Measurements from ENCODE around the gene ZNF653.
"Not testable (repeated sequence)": the region's sequence is repeated elsewhere in the genome, so short reads cannot be mapped to it uniquely, and the experiment has no call there.

Gene ZNF653

GRCh38 chr19:11481534-11482383 is 23.9 kb downstream of the ZNF653 start:
- peak; percentile 89 for DNase-seq (ENCODE audit: low spot score)

GRCh38 chr19:11480715-11481533 is 24.7 kb downstream of the ZNF653 start, which contains the start of gene ELAVL3:
ELAVL3 (minus strand) TSS chr19:11481046; CDS start chr19:11480608, 438 bp downstream.
- DNase-seq (ENCODE audit: low spot score): peak; percentile 50

- DNase-seq (ENCODE audit: low spot score): peak; percentile 45
These were observed 25.5 kb downstream of the ZNF653 start for GRCh38 chr19:11479898-11480714.

- peak; percentile 86 for DNase-seq (ENCODE audit: low spot score)
These were observed 26.3 kb downstream of the ZNF653 start for GRCh38 chr19:11479090-11479897.

GRCh38 chr19:11478167-11479089 is 27.2 kb downstream of the ZNF653 start:
- DNase-seq (ENCODE audit: low spot score): peak; percentile 41

- DNase-seq (ENCODE audit: low spot score): no peak
These were observed 29.8 kb downstream of the ZNF653 start for GRCh38 chr19:11475861-11476260.

GRCh38 chr19:11475343-11475742 is 30.3 kb downstream of the ZNF653 start:
- DNase-seq (ENCODE audit: low spot score): not testable (repeated sequence)

- DNase-seq (ENCODE audit: low spot score): no peak
These were observed 31.9 kb downstream of the ZNF653 start for GRCh38 chr19:11473725-11474124.

GRCh38 chr19:11468266-11468845 is 37.3 kb downstream of the ZNF653 start:
- not testable (repeated sequence) for DNase-seq (ENCODE audit: low spot score)

GRCh38 chr19:11465600-11465999 is 40.0 kb downstream of the ZNF653 start:
- DNase-seq (ENCODE audit: low spot score): peak; percentile 53

GRCh38 chr19:11464333-11465265 is 41.0 kb downstream of the ZNF653 start:
- DNase-seq (ENCODE audit: low spot score): peak; percentile 34

- peak; percentile 49 for DNase-seq (ENCODE audit: low spot score)
These were observed 42.2 kb downstream of the ZNF653 start for GRCh38 chr19:11463391-11463790.

- no peak for DNase-seq (ENCODE audit: low spot score)
These were observed 44.2 kb downstream of the ZNF653 start for GRCh38 chr19:11461453-11461852.

GRCh38 chr19:11460207-11460606 is 45.4 kb downstream of the ZNF653 start:
- DNase-seq (ENCODE audit: low spot score): no peak

- not testable (repeated sequence) for DNase-seq (ENCODE audit: low spot score)
These were observed 46.7 kb downstream of the ZNF653 start for GRCh38 chr19:11458912-11459311.

- peak; percentile 43 for DNase-seq (ENCODE audit: low spot score)
These were observed 47.3 kb downstream of the ZNF653 start for GRCh38 chr19:11458236-11458900.

GRCh38 chr19:11457831-11458230 is 47.8 kb downstream of the ZNF653 start:
- DNase-seq (ENCODE audit: low spot score): no peak

GRCh38 chr19:11457115-11457514 is 48.5 kb downstream of the ZNF653 start:
- DNase-seq (ENCODE audit: low spot score): no peak

Data from ecto neural progenitor cell (in vitro differentiated cells).